SU-DHL-6 (cell line): ENCODE measurements around the gene RESP18.
A peak's percentile ranks its signal among the peaks of the same experiment; 100 is the strongest.

Experiments used
- EZH2phosphoT487 ChIP-seq: fragments of 200-600 bp; sonication (generic), shearing (Covaris generic); conservative IDR thresholded peaks from 2 replicates; pipeline ENCODE4 v1.6.1; 2018; ENCODE audit warnings: mild to moderate bottlenecking, antibody characterized with exemption, low read length, moderate library complexity, mixed read lengths
- TF ChIP-seq, protein P1 (sequence below): fragments of 200-600 bp; sonication (generic); IDR thresholded peaks from one replicate; pipeline ENCODE4 v1.5.1; 2017; ENCODE audit warnings: antibody characterized with exemption, mild to moderate bottlenecking, low read length, moderate library complexity; ENCODE audit not compliant: insufficient read depth, poor library complexity, severe bottlenecking

DNA sequence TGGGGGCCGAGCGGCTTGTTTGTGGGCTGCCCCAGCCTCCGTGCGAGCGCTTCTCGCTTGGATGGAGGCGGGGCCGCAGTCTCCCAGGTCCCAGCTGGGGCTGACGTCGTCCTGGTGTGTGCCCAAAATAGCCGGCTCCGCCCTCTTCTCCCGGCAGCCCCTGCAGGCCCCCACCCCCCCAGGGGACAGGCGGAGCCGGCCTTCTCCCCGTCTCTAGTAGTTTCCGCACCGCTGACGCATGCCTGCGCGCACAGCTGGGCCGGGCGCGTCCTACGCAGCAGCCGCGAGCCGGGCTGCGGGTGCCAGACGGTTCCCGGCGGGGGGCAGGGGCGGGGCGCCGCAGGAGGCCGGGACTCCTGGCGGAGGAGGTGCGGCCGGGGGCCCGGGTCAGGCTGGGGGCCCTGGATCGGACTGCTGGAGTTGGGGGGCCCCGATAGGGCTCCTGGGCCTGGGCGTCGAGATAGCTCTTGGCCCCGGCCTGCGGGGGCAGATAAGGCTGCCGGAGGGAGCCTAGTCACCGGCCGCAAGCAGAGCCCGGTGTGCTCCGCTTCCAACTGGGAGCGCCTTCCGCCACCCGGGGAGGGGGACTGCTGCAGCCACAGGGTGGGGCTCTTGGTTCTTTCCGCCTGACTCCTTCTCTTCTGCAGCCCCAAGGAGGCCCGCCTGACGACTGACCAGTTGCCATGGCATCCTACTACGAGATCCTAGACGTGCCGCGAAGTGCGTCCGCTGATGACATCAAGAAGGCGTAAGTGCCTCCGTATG lies 53.2 kb downstream of the RESP18 start, which contains the start of gene DNAJB2:
- TF ChIP-seq, protein P1, sequence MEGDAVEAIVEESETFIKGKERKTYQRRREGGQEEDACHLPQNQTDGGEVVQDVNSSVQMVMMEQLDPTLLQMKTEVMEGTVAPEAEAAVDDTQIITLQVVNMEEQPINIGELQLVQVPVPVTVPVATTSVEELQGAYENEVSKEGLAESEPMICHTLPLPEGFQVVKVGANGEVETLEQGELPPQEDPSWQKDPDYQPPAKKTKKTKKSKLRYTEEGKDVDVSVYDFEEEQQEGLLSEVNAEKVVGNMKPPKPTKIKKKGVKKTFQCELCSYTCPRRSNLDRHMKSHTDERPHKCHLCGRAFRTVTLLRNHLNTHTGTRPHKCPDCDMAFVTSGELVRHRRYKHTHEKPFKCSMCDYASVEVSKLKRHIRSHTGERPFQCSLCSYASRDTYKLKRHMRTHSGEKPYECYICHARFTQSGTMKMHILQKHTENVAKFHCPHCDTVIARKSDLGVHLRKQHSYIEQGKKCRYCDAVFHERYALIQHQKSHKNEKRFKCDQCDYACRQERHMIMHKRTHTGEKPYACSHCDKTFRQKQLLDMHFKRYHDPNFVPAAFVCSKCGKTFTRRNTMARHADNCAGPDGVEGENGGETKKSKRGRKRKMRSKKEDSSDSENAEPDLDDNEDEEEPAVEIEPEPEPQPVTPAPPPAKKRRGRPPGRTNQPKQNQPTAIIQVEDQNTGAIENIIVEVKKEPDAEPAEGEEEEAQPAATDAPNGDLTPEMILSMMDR, result peak; percentile 16
- no peak for TF ChIP-seq EZH2phosphoT487
